C1 segment of cervical spinal cord (tissue), 14 donors: ENCODE results near the gene AURKAIP1.
"Not testable (repeated sequence)": the region's sequence is repeated elsewhere in the genome, so short reads cannot be mapped to it uniquely, and the experiment has no call there.

Source experiments
- DNase-seq, 14 donors: peaks; one replicate each; lab custom pipeline; 2025; lab: John Stamatoyannopoulos, UW

The AURKAIP1 gene

GRCh38 chr1:1406821-1407635, 32.0 kb upstream of the AURKAIP1 start, which contains the start of gene MRPL20:
MRPL20 (minus strand) TSS chr1:1407293; CDS start chr1:1407217, 76 bp downstream.
- peak; percentile 40 to 94 (median 90) for DNase-seq

- no peak for DNase-seq
These were observed 31.3 kb upstream of the AURKAIP1 start for GRCh38 chr1:1406101-1406820.

GRCh38 chr1:1403653-1404052, 28.6 kb upstream of the AURKAIP1 start:
- no peak for DNase-seq

GRCh38 chr1:1402901-1403392, 27.9 kb upstream of the AURKAIP1 start:
- DNase-seq: not testable (repeated sequence)

- no peak for DNase-seq
These were observed 27.3 kb upstream of the AURKAIP1 start for GRCh38 chr1:1402072-1402900.

- DNase-seq: no peak
These were observed 26.5 kb upstream of the AURKAIP1 start for GRCh38 chr1:1401457-1402010.

GRCh38 chr1:1400576-1401456, 25.8 kb upstream of the AURKAIP1 start:
- no peak for DNase-seq

- no peak for DNase-seq
These were observed 25.0 kb upstream of the AURKAIP1 start for GRCh38 chr1:1399872-1400575.

GRCh38 chr1:1399187-1399871, 24.3 kb upstream of the AURKAIP1 start, which contains the start of gene CCNL2:
CCNL2 (minus strand) TSS chr1:1399335; CDS start chr1:1399306, 29 bp downstream.
- DNase-seq: peak; percentile 58 to 99 (median 95)

- DNase-seq: no peak
These were observed 23.7 kb upstream of the AURKAIP1 start for GRCh38 chr1:1398677-1399186.

- no peak for DNase-seq
These were observed 23.0 kb upstream of the AURKAIP1 start for GRCh38 chr1:1397839-1398523.

GRCh38 chr1:1395166-1395565, 20.2 kb upstream of the AURKAIP1 start:
- no peak for DNase-seq

- DNase-seq: no peak
These were observed 19.1 kb upstream of the AURKAIP1 start for GRCh38 chr1:1394116-1394515.

- no peak for DNase-seq
These were observed 18.4 kb upstream of the AURKAIP1 start for GRCh38 chr1:1393428-1393827.

GRCh38 chr1:1393014-1393413, 18.0 kb upstream of the AURKAIP1 start:
- DNase-seq: no peak

- no peak for DNase-seq
These were observed 16.2 kb upstream of the AURKAIP1 start for GRCh38 chr1:1391225-1391624.

- DNase-seq: no peak
These were observed 15.7 kb upstream of the AURKAIP1 start for GRCh38 chr1:1390675-1391074.

- no peak for DNase-seq
These were observed 13.1 kb upstream of the AURKAIP1 start for GRCh38 chr1:1388078-1388472.
